ENCODE results near the gene CX3CL1.
"Not testable (repeated sequence)": the region's sequence is repeated elsewhere in the genome, so short reads cannot be mapped to it uniquely, and the experiment has no call there.

The CX3CL1 gene

GRCh38 chr16:57357330-57358085, 14.8 kb upstream of the CX3CL1 start:
- no peak for DNase-seq

GRCh38 chr16:57358086-57358420, 14.2 kb upstream of the CX3CL1 start:
- DNase-seq = no peak

GRCh38 chr16:57358527-57359095, 13.7 kb upstream of the CX3CL1 start, which contains the start of gene CCL22:
TSS of gene CCL22 (plus strand) at chr16:57358783. CDS start at chr16:57358817, 34 bp downstream.
- no peak for DNase-seq

GRCh38 chr16:57360321-57360935, 11.9 kb upstream of the CX3CL1 start:
- DNase-seq = no peak

- DNase-seq = no peak
These were observed 10.9 kb upstream of the CX3CL1 start for GRCh38 chr16:57361404-57361803.

- no peak for DNase-seq
These were observed 8.1 kb upstream of the CX3CL1 start for GRCh38 chr16:57364143-57364542.

GRCh38 chr16:57366544-57367040, 5.7 kb upstream of the CX3CL1 start:
- no peak for DNase-seq

- no peak for DNase-seq
These were observed 5.1 kb upstream of the CX3CL1 start for GRCh38 chr16:57367116-57367752.

GRCh38 chr16:57371494-57372371, 557 bp upstream of the CX3CL1 start:
- no peak for DNase-seq

GRCh38 chr16:57373117-57373947, 1.0 kb downstream of the CX3CL1 start:
- no peak for DNase-seq

GRCh38 chr16:57374067-57374534, 1.8 kb downstream of the CX3CL1 start:
- DNase-seq = no peak

- not testable (repeated sequence) for DNase-seq
These were observed 2.7 kb downstream of the CX3CL1 start for GRCh38 chr16:57374925-57375465.

GRCh38 chr16:57376313-57376818, 4.1 kb downstream of the CX3CL1 start:
- no peak for DNase-seq

- no peak for DNase-seq
These were observed 5.0 kb downstream of the CX3CL1 start for GRCh38 chr16:57377080-57377841.

- DNase-seq = no peak
These were observed 7.3 kb downstream of the CX3CL1 start for GRCh38 chr16:57379579-57379978.

- no peak for DNase-seq
These were observed 8.6 kb downstream of the CX3CL1 start for GRCh38 chr16:57380671-57381462.

- no peak for DNase-seq
These were observed 9.7 kb downstream of the CX3CL1 start for GRCh38 chr16:57381791-57382534.

- DNase-seq = no peak
These were observed 10.4 kb downstream of the CX3CL1 start for GRCh38 chr16:57382535-57383275.
